HepG2 (cell line): ENCODE results near the gene ATG16L2. TPM values are rescaled to one million over a fixed set of nuclear protein-coding genes. Genes with fewer than 3 reads are reported as not detected.

Experiments
- DMAP1 ChIP-seq: IDR thresholded peaks from 2 replicates; pipeline ENCODE4 v1.6.1; 2016
- FOXC1 ChIP-seq: sonication (generic); formaldehyde crosslinking; IDR thresholded peaks from 2 replicates; pipeline ENCODE4 v1.8.0; 2022; ENCODE audit warnings: mild to moderate bottlenecking, missing genetic modification reagents, borderline replicate concordance
- GATAD1 ChIP-seq: IDR thresholded peaks from 2 replicates; pipeline ENCODE4 v1.6.1; 2016; ENCODE audit warnings: missing genetic modification reagents, missing compliant biosample characterization
- MAZ ChIP-seq, 2 experiments: sonication (generic) in 1 of 2; formaldehyde crosslinking in 1 of 2; IDR thresholded peaks; 2 replicates each; pipeline versions ENCODE4 v1.5.0 to v1.6.1; 2012 to 2020; ENCODE audit warnings: low read depth in 2 of 2, mild to moderate bottlenecking in 2 of 2, borderline replicate concordance in 1 of 2, improper control_type of control experiment in 1 of 2, low read length in 1 of 2, missing genetic modification reagents in 1 of 2, moderate library complexity in 1 of 2
- RELA ChIP-seq: sonication (generic); formaldehyde crosslinking; IDR thresholded peaks from 2 replicates; pipeline ENCODE4 v1.4.0; 2020; ENCODE audit warnings: missing genetic modification reagents
- RXRA ChIP-seq: sonication (generic); formaldehyde crosslinking; IDR thresholded peaks from 2 replicates; pipeline ENCODE4 v1.5.1; 2020; ENCODE audit warnings: missing genetic modification reagents
- ZNF136 ChIP-seq: sonication (generic); formaldehyde crosslinking; IDR thresholded peaks from 2 replicates; pipeline ENCODE4 v1.8.1; 2022; ENCODE audit warnings: low read depth, mild to moderate bottlenecking, moderate library complexity, missing genetic modification reagents
- ZNF205 ChIP-seq: IDR thresholded peaks from 2 replicates; pipeline ENCODE4 v1.6.1; 2018; ENCODE audit warnings: missing biosample characterization, missing genetic modification reagents
- ZNF451 ChIP-seq: sonication (generic); formaldehyde crosslinking; IDR thresholded peaks from 2 replicates; pipeline ENCODE4 v1.5.0; 2020; ENCODE audit warnings: mild to moderate bottlenecking, missing genetic modification reagents
- ZNF614 ChIP-seq: IDR thresholded peaks from 2 replicates; pipeline ENCODE4 v1.6.1; 2018; ENCODE audit warnings: missing biosample characterization, missing genetic modification reagents, inconsistent platforms, borderline replicate concordance
- ZNF772 ChIP-seq: sonication (generic); formaldehyde crosslinking; IDR thresholded peaks from 2 replicates; pipeline ENCODE4 v1.5.0; 2020; ENCODE audit warnings: mild to moderate bottlenecking, missing genetic modification reagents
- ZSCAN20 ChIP-seq: sonication (generic); formaldehyde crosslinking; IDR thresholded peaks from 2 replicates; pipeline ENCODE4 v1.4.0; 2020; ENCODE audit warnings: missing genetic modification reagents, mild to moderate bottlenecking, borderline replicate concordance
- polyA plus RNA-seq, 8 experiments: library from polyadenylated mRNA; depleted of rRNA in 3 of 8; stranded (reverse) in 7 of 8; unstranded in 1 of 8; fragments of >200 nt; fragmentation: Illumina TruSeq in 4 of 8; extraction: Trizol in 4 of 8; gene quantifications; 2 replicates each; pipeline versions ENCODE4 v1.2.1 to v1.2.3, GENCODE V29; 2011 to 2016; ENCODE audit warnings: low read depth in 4 of 8, missing spikeins in 1 of 8, mixed read lengths in 1 of 8; ENCODE audit not compliant: insufficient read depth in 1 of 8
- total RNA-seq, 5 experiments: library from RNA; depleted of rRNA; stranded (reverse); fragments of >200 nt; fragmentation: Illumina TruSeq; extraction: Trizol; gene quantifications; 2 replicates each; pipeline ENCODE4 v1.2.3, GENCODE V29; 2016; ENCODE audit warnings: low read depth in 1 of 5
- TF ChIP-seq, protein P1 (sequence below): sonication (generic); formaldehyde crosslinking; conservative IDR thresholded peaks from 2 replicates; pipeline ENCODE4 v1.4.0; 2020; ENCODE audit warnings: mild to moderate bottlenecking, missing genetic modification reagents, moderate library complexity
- TF ChIP-seq, protein P2 (sequence below): sonication (generic); formaldehyde crosslinking; IDR thresholded peaks from 2 replicates; pipeline ENCODE4 v1.4.0; 2020; ENCODE audit warnings: missing genetic modification reagents; ENCODE audit errors: not compliant biosample characterization
- TF ChIP-seq, protein P3 (sequence below): sonication (generic); formaldehyde crosslinking; IDR thresholded peaks from 2 replicates; pipeline ENCODE4 v1.5.0; 2020; ENCODE audit warnings: mild to moderate bottlenecking, missing genetic modification reagents, moderate library complexity
- TF ChIP-seq, protein P4 (sequence below): sonication (generic); formaldehyde crosslinking; IDR thresholded peaks from 2 replicates; pipeline ENCODE4 v1.5.1; 2020; ENCODE audit warnings: mild to moderate bottlenecking, missing genetic modification reagents, moderate library complexity
- TF ChIP-seq, protein P5 (sequence below): sonication (generic); formaldehyde crosslinking; IDR thresholded peaks from 2 replicates; pipeline ENCODE4 v1.4.0; 2020; ENCODE audit warnings: mild to moderate bottlenecking, missing genetic modification reagents, borderline replicate concordance

The ATG16L2 gene
- total and polyA plus RNA-seq, 2 of the 13 experiments (the other 11 are each of a cell fraction or from before 2014, with no cell fraction given), result 6.2 to 14.8 TPM

DNA sequence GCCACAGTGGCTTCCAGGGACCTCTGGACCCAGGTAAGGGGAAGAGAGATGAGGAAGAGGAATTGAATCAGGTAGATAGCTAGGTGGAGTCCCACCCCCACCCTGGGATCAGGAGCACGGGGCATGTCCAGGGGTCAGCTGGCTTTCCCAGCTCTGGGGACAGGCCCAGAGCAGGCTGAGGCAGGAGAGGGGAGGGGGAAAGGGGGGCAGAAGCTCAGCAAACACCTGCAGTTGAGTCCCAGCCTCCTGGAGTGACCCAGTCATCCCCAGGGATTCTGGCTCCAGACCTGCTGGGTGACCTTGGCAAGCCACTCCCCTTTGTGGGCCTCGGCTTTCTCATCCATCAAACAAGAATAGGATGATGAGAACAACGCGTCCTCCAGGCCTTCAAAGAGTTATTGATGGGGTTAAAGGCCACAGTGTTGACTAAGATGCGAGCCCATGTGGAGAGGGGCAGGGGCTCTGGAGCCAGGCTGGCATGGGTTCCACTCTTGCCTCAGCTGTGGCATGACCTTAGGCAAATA, 36.4 kb upstream of the ATG16L2 start (continued):
- TF ChIP-seq, protein P1, sequence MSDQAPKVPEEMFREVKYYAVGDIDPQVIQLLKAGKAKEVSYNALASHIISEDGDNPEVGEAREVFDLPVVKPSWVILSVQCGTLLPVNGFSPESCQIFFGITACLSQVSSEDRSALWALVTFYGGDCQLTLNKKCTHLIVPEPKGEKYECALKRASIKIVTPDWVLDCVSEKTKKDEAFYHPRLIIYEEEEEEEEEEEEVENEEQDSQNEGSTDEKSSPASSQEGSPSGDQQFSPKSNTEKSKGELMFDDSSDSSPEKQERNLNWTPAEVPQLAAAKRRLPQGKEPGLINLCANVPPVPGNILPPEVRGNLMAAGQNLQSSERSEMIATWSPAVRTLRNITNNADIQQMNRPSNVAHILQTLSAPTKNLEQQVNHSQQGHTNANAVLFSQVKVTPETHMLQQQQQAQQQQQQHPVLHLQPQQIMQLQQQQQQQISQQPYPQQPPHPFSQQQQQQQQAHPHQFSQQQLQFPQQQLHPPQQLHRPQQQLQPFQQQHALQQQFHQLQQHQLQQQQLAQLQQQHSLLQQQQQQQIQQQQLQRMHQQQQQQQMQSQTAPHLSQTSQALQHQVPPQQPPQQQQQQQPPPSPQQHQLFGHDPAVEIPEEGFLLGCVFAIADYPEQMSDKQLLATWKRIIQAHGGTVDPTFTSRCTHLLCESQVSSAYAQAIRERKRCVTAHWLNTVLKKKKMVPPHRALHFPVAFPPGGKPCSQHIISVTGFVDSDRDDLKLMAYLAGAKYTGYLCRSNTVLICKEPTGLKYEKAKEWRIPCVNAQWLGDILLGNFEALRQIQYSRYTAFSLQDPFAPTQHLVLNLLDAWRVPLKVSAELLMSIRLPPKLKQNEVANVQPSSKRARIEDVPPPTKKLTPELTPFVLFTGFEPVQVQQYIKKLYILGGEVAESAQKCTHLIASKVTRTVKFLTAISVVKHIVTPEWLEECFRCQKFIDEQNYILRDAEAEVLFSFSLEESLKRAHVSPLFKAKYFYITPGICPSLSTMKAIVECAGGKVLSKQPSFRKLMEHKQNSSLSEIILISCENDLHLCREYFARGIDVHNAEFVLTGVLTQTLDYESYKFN (CRISPR knock-in tag), result peak; percentile 87
- TF ChIP-seq ZNF136 (CRISPR knock-in tag) (no peak), ZNF451 (CRISPR knock-in tag) (no peak), FOXC1 (CRISPR knock-in tag) (peak; percentile 51; the same call in 1 of the 2 replicates), ZSCAN20 (CRISPR knock-in tag) (no peak), RELA (CRISPR knock-in tag) (no peak), GATAD1 (CRISPR knock-in tag) (no peak), DMAP1 (no peak), ZNF772 (CRISPR knock-in tag) (peak; percentile 25; the same call in 1 of the 2 replicates), MAZ (IDR thresholded peaks at IDR 0.05; ENCODE audit: borderline replicate concordance, low read depth, low read length) (no peak), MAZ (CRISPR knock-in tag; IDR thresholded peaks at IDR 0.05; ENCODE audit: low read depth) (peak; percentile 33; the same call in 1 of the 2 replicates), RXRA (CRISPR knock-in tag) (peak; percentile 60; the same call in 1 of the 2 replicates), ZNF614 (CRISPR knock-in tag) (0 out of 2 replicates have a peak, but pooled peaks have one; percentile 31), ZNF205 (CRISPR knock-in tag) (0 out of 2 replicates have a peak, but pooled peaks have one; percentile 49)
- TF ChIP-seq, protein P2, sequence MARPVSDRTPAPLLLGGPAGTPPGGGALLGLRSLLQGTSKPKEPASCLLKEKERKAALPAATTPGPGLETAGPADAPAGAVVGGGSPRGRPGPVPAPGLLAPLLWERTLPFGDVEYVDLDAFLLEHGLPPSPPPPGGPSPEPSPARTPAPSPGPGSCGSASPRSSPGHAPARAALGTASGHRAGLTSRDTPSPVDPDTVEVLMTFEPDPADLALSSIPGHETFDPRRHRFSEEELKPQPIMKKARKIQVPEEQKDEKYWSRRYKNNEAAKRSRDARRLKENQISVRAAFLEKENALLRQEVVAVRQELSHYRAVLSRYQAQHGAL (CRISPR knock-in tag), result no peak
- TF ChIP-seq, protein P3, sequence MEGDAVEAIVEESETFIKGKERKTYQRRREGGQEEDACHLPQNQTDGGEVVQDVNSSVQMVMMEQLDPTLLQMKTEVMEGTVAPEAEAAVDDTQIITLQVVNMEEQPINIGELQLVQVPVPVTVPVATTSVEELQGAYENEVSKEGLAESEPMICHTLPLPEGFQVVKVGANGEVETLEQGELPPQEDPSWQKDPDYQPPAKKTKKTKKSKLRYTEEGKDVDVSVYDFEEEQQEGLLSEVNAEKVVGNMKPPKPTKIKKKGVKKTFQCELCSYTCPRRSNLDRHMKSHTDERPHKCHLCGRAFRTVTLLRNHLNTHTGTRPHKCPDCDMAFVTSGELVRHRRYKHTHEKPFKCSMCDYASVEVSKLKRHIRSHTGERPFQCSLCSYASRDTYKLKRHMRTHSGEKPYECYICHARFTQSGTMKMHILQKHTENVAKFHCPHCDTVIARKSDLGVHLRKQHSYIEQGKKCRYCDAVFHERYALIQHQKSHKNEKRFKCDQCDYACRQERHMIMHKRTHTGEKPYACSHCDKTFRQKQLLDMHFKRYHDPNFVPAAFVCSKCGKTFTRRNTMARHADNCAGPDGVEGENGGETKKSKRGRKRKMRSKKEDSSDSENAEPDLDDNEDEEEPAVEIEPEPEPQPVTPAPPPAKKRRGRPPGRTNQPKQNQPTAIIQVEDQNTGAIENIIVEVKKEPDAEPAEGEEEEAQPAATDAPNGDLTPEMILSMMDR (CRISPR knock-in tag), result no peak
- TF ChIP-seq, protein P4, sequence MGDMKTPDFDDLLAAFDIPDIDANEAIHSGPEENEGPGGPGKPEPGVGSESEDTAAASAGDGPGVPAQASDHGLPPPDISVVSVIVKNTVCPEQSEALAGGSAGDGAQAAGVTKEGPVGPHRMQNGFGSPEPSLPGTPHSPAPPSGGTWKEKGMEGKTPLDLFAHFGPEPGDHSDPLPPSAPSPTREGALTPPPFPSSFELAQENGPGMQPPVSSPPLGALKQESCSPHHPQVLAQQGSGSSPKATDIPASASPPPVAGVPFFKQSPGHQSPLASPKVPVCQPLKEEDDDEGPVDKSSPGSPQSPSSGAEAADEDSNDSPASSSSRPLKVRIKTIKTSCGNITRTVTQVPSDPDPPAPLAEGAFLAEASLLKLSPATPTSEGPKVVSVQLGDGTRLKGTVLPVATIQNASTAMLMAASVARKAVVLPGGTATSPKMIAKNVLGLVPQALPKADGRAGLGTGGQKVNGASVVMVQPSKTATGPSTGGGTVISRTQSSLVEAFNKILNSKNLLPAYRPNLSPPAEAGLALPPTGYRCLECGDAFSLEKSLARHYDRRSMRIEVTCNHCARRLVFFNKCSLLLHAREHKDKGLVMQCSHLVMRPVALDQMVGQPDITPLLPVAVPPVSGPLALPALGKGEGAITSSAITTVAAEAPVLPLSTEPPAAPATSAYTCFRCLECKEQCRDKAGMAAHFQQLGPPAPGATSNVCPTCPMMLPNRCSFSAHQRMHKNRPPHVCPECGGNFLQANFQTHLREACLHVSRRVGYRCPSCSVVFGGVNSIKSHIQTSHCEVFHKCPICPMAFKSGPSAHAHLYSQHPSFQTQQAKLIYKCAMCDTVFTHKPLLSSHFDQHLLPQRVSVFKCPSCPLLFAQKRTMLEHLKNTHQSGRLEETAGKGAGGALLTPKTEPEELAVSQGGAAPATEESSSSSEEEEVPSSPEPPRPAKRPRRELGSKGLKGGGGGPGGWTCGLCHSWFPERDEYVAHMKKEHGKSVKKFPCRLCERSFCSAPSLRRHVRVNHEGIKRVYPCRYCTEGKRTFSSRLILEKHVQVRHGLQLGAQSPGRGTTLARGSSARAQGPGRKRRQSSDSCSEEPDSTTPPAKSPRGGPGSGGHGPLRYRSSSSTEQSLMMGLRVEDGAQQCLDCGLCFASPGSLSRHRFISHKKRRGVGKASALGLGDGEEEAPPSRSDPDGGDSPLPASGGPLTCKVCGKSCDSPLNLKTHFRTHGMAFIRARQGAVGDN (CRISPR knock-in tag), result peak; percentile 52
- TF ChIP-seq, protein P5, sequence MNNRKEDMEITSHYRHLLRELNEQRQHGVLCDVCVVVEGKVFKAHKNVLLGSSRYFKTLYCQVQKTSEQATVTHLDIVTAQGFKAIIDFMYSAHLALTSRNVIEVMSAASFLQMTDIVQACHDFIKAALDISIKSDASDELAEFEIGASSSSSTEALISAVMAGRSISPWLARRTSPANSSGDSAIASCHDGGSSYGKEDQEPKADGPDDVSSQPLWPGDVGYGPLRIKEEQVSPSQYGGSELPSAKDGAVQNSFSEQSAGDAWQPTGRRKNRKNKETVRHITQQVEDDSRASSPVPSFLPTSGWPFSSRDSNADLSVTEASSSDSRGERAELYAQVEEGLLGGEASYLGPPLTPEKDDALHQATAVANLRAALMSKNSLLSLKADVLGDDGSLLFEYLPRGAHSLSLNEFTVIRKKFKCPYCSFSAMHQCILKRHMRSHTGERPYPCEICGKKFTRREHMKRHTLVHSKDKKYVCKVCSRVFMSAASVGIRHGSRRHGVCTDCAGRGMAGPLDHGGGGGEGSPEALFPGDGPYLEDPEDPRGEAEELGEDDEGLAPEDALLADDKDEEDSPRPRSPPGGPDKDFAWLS (CRISPR knock-in tag), result no peak
